Measurements from ENCODE around the gene IFFO2.
"Not testable (repeated sequence)": the region's sequence is repeated elsewhere in the genome, so short reads cannot be mapped to it uniquely, and the experiment has no call there.

IFFO2 gene

GRCh38 chr1:18870957-18871356, 85.5 kb downstream of the IFFO2 start:
- no peak for DNase-seq (ENCODE audit: low read depth)
- no peak for TF ChIP-seq CTCF (IDR thresholded peaks at IDR 0.05; ENCODE audit: control insufficient read depth, insufficient read depth, low read depth, low read length, missing control alignments)
- H3K4me3 ChIP-seq (ENCODE audit: control insufficient read depth, low read depth, low read length), result no peak overlapping the region

GRCh38 chr1:18870595-18870865, 85.9 kb downstream of the IFFO2 start:
- not testable (repeated sequence) for H3K4me3 ChIP-seq (ENCODE audit: control insufficient read depth, low read depth, low read length); DNase-seq (ENCODE audit: low read depth)

GRCh38 chr1:18869847-18870594, 86.5 kb downstream of the IFFO2 start:
- no peak for TF ChIP-seq CTCF (IDR thresholded peaks at IDR 0.05; ENCODE audit: control insufficient read depth, insufficient read depth, low read depth, low read length, missing control alignments)
- DNase-seq (ENCODE audit: low read depth), result no peak
- H3K4me3 ChIP-seq (ENCODE audit: control insufficient read depth, low read depth, low read length), result no peak overlapping the region

GRCh38 chr1:18868801-18869424, 87.6 kb downstream of the IFFO2 start:
- TF ChIP-seq CTCF (IDR thresholded peaks at IDR 0.05; ENCODE audit: control insufficient read depth, insufficient read depth, low read depth, low read length, missing control alignments), result no peak
- no peak overlapping the region for H3K4me3 ChIP-seq (ENCODE audit: control insufficient read depth, low read depth, low read length)
- DNase-seq (ENCODE audit: low read depth), result no peak

GRCh38 chr1:18868354-18868753, 88.1 kb downstream of the IFFO2 start:
- DNase-seq (ENCODE audit: low read depth), result no peak
- TF ChIP-seq CTCF (IDR thresholded peaks at IDR 0.05; ENCODE audit: control insufficient read depth, insufficient read depth, low read depth, low read length, missing control alignments), result no peak
- H3K4me3 ChIP-seq (ENCODE audit: control insufficient read depth, low read depth, low read length), result no peak overlapping the region

GRCh38 chr1:18866846-18867245, 89.6 kb downstream of the IFFO2 start:
- DNase-seq (ENCODE audit: low read depth), result no peak
- no peak overlapping the region for H3K4me3 ChIP-seq (ENCODE audit: control insufficient read depth, low read depth, low read length)
- no peak for TF ChIP-seq CTCF (IDR thresholded peaks at IDR 0.05; ENCODE audit: control insufficient read depth, insufficient read depth, low read depth, low read length, missing control alignments)

GRCh38 chr1:18866314-18866713, 90.2 kb downstream of the IFFO2 start:
- no peak for DNase-seq (ENCODE audit: low read depth)
- H3K4me3 ChIP-seq (ENCODE audit: control insufficient read depth, low read depth, low read length), result no peak overlapping the region
- no peak for TF ChIP-seq CTCF (IDR thresholded peaks at IDR 0.05; ENCODE audit: control insufficient read depth, insufficient read depth, low read depth, low read length, missing control alignments)
